NCI-H1105 treated with DMSO at 0.1 percent for 48 hours (cell line): ENCODE data around the gene NPAS2.
A peak's percentile ranks its signal among the peaks of the same experiment; 100 is the strongest.

Experiments used
- DNase-seq: peaks from one replicate; lab custom pipeline; 2025; lab: John Stamatoyannopoulos, UW

NPAS2 gene, protein sequence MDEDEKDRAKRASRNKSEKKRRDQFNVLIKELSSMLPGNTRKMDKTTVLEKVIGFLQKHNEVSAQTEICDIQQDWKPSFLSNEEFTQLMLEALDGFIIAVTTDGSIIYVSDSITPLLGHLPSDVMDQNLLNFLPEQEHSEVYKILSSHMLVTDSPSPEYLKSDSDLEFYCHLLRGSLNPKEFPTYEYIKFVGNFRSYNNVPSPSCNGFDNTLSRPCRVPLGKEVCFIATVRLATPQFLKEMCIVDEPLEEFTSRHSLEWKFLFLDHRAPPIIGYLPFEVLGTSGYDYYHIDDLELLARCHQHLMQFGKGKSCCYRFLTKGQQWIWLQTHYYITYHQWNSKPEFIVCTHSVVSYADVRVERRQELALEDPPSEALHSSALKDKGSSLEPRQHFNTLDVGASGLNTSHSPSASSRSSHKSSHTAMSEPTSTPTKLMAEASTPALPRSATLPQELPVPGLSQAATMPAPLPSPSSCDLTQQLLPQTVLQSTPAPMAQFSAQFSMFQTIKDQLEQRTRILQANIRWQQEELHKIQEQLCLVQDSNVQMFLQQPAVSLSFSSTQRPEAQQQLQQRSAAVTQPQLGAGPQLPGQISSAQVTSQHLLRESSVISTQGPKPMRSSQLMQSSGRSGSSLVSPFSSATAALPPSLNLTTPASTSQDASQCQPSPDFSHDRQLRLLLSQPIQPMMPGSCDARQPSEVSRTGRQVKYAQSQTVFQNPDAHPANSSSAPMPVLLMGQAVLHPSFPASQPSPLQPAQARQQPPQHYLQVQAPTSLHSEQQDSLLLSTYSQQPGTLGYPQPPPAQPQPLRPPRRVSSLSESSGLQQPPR

DNA sequence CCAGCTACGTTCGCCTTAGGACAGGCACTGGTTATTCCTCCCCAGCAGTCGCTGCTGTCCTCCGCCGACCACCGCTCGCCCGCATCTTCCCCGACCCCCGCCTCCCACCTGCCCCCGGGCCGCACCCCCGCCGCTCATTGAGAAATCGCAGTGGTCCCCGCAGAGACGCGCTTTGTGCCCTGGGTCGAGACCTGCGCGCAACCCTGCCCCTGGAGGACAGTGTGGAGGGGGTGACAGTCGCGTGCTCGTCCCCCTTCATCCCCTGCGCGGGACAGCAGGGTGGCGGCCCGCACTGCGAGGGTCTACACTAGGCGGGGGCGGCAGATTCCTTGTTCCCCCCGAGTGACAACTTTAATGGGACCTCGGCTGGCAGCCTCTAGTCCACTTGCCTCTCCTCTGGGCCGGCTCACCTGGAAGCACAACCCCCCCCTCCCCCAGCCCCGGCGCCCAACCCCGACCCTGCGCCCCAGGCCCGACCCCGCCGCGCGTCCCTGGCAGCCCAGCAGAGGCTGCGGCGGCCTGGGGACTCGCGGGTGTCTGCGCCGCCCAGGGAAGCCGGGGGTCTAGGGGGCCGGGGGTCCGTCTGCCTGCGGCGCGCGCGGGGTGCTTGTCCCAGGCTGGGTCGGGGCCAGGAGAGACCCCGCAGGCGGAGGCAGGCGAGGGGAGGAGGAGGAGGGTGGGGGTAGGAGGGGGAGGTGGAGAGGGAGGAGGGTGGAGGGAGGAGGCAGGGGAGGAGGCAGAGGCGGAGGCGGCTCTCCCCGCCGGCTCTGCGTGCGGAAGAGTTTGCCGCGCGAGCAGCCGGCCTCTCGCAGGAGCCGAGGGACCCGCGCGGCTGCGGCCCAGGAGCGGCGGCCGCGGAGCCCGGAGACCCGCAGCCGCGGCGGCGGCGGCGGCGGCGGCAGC, at the start of gene NPAS2:
Gene NPAS2 (plus strand): TSS at position 770 of the 903 bp plus-strand sequence. CDS start 84,616 bp downstream, outside the sequence.
- peak; percentile 19 for DNase-seq

DNA sequence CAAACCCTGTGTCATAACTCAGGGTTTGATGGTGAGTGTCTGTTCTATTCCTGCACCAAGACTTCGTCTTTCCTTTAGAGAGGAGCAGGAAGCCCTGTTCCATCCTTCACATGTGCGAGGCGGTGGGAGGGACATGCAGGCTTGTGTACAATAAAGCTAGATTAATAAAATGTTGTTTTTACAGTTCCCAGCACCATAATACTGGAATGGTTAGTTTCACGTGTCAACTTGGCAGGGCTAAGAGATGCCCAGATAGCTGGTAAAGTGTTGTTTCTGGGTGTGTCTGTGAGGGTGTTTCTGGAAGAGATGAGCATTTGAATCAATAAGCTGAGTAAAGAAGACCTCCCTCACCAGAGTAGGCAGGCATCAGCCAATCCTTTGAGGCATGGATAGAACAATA, 48.8 kb upstream of the NPAS2 start:
- no peak for DNase-seq

DNA sequence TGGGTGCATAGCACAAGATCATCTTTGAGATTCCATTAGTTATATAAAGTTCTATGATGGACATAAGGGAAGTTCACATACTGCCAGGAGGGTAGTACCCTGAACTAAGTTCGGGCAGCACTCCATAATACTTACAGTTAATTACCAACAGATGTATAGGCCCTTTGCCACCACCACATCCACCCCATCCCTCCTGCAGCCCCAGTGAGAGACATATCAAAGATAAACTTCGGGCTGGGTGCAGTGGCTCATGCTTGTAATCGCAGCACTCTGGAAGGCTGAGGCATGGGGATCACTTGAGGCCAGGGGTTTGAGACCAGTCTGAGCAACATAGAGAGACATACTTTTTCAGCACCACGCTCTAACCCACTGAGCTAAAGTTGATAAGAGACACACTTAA, 46.4 kb upstream of the NPAS2 start:
- DNase-seq: no peak

DNA sequence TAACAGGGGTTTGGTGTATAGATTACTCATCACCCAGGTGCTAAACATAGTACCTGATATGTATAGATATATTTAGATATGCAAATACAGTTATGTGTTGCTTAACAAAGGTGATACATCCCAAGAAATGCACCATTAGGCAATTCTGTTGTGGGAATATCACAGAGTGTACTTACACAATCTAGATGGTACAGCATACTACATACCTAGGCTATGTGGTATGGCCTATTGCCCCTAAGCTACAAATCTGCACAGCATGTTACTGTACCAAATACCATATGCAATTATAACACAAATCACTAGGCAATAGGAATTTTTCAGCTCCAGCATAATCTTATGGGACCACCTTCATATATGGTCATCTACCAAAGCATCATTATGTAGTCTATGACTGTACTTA, 43.5 kb upstream of the NPAS2 start:
- no peak for DNase-seq

DNA sequence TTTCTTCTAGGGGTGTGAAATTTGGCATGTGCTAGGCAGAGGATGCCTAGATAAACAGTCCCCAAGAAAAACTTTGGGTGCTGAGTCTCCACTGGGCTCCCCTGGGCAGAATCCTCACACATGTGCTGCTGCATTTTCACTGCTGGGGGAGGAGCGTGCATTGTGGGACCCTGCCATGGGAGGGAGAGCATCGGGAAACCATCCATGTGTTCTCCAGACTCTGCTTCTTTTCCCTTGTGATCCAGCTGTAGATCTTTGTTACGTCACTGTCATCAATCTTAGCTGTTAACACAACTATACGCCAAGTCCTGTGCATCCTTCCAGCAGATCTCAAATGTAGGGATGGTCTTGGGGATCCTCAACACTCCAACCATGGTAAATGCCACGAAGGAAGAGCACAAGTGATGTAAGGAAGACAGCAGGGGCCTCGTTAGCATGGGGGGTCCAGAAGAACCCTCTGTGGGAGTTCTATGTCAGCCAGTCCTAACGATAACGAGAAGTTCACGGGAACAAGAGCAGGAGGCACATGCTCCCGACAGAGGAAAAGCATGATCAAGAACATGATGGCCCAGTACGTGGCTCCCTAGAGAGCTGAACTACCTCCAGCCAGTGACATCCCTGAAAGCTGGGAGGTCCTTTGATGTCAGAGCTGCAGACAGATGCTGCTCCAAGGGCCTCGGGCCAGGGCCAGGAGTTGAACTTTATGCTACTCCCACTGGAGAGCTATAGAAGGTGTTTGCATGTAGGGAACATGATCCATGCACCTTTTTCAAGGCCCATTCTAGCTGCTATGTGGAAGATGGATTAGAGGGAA, 41.1 kb upstream of the NPAS2 start:
- no peak for DNase-seq

DNA sequence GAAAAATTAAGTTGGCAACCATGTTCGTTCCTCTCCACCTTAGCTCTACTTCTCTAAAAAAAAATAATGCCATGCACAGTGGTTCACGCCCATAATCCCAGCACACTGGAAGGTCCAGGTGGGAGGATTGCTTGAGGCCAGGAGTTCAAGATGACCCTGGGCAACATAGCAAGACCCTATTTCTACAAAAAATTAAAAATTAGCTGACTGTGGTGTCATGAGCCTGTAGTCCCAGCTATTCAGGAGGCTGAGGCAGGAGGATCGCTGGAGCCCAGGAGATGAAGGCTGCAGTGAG, 40.1 kb upstream of the NPAS2 start:
- no peak for DNase-seq

DNA sequence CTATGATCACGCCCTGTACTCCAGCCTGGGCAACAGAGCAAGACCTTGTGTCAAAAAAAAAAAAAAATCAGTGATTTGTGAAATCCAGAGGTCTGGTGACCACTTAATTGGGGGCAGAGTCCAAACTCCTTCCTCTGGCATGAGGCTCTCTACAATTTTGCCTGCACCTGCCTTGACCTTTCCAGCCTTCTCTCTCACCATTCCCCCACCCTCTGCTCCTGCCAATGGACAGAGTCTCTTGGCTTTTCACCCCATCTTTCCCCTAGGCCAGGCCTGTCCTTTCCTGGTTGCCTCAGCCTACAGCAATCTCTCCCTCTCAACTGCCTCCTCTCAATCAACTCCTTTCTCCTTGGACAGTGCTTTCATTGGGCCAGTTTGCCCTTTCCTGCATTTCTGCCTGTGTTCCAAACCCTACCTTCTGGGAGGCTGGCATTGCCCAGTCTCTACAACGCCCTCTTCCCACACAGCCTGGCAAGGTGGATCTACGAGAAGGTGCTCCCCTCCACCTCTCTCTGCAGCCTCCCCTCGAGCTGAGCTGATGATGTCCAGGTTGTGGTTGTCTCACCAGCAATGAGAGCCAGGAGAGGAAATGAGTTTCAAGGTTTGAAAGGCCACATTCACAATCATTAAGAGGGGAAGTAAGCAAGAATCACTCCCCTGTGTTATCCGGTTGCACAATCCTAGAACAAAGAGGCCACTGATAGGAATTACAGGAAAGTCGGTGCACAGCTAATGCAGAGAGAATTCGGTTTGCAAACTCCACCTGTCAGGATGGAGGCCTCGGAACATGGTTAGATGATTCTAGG, 39.5 kb upstream of the NPAS2 start:
- no peak for DNase-seq

DNA sequence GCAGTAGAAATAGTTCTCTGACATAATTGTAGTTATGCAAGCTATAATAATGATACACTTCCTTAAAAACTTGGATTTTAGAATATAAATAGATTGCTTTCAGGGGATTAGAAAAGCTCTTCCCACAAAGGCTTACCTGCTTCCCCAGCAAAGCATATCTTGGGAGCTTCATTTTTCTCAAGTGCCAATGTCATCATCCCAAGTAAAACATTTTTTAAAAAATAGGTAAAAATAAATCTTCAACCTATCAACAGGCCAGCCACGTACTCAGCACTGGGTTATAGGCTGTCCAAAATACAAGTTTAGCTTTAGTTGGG, 39.0 kb upstream of the NPAS2 start:
- DNase-seq: no peak

DNA sequence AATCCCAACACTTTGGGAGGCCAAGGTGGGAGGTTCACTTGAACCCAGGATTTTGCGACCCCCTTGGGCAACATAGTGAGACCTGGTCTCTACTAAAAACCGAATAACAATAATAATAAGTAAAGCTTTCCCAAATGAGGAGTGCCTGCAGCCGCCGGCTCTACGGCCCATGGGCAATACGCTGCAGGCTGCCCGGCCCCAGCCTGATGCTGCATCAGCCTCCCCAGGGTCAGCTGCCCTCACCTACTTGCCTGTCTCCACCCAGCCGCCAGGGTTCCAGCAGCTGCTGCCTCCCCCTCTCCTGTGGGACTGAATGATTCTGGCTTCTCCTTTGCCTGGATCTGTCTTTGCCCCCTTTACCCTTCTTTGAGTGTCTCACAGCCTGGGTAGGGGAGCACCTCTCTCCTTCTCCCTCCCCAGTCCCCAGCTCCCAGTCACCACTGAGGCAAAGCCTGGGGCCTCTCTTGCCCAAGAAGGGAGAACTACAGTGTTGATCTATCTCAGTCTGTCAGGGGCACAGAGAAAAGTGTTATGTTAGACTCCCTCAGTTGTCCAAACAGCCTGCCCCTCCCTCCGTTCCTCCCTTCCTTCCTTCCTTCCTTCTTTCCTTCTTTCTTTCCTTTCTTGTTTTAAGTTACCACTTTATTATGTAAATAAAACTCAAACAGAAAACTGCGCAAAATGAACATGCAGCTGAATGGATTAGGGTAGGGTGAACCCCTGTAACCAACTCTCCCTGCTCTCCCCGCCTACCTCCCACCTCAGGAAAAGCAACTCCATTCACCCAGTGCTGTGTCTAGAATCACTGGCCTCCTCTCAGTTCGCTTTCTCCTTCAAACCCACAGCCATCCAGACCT, 38.2 kb upstream of the NPAS2 start:
- no peak for DNase-seq

DNA sequence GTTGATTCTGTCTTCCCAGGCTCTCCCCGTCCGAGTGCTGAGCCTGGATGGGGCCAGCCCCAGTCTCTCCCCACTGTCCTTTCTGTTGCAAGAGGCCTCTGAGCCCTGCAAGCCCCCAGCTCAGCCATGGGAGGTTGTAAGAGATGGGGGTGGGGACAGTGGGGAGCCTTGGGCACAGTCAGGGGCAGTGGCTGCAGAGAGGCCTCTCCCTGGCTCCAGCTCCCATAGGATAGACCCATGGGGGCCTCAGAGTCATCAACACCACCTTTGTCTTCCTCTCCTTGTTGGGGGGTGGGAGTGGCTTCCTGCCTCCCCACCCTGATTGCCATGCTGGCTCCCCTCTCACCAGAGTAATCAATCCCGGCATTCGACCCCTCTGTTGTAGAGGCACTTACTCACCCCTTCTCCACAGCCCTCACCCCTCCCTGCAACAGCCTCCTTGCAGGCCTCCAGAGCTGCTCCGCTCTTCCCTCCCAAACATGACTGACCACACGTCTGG, 37.5 kb upstream of the NPAS2 start:
- DNase-seq: no peak

DNA sequence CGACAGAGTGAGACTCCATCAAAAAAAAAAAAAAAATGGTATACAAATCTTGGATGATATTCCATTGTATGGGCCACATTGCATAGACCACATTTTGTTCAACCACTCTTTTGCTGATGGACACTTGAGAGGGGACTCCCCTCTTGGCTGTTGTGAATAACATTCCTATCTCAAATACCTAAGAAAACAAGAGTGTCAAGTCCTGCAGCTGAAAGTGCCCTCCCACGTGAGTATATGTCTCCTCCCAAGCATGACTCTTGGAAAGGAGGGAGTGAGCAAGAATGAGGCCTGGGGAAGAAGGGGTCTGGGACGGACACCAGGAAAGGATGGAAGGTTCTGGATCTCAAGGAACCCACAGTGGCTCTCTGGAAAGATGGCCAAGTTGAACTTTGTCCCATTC, 36.0 kb upstream of the NPAS2 start:
- no peak for DNase-seq

DNA sequence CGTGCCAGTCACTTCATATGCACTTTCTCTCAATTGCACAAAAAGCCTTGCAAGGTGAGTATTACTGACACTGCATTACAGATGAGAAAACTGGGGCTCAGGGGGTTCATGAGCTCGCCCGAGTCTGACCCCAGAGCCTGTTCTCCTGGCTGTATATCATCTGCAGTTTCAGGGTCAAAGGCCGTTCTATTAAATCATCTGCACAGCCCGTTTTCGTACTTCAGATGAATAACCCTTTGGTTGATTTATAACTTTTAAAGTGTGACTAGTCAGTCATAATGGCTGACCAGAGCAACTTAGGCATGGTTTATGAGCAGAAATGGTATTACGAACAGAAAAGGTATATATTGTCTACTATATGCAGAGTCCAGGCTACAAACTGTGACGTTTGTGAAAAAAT, 35.3 kb upstream of the NPAS2 start:
- no peak for DNase-seq

DNA sequence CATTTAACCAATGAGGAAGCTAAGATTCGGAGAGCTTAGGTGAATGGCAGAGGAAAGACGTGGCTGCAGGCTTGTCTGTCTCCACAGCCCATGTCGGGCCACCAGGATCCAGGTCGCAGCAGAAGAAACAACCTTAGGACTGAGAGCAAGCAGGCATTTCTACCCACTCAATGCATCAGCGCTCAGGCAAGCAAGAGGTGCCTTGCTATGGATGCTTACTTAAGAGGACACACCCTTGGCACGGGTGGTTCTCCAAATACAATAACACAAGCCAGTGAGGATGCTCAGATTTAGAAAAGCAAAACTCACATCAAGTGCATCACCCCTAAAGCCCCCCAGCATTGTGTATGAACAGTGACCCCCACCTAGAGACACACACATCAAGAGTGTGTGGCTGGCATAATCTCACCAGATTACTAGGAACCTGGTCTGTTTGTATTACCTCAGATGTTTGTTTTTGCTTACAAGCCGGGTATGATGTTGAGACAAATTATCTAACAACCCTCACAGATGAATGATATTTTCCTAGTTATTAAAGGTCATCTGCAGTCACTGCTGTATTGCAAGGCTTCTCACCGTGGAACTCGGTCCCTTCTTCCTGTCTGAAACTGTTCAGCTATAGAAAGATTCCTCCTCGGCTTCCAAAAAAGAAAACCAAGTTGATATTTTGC, 34.2 kb upstream of the NPAS2 start:
- DNase-seq: no peak

DNA sequence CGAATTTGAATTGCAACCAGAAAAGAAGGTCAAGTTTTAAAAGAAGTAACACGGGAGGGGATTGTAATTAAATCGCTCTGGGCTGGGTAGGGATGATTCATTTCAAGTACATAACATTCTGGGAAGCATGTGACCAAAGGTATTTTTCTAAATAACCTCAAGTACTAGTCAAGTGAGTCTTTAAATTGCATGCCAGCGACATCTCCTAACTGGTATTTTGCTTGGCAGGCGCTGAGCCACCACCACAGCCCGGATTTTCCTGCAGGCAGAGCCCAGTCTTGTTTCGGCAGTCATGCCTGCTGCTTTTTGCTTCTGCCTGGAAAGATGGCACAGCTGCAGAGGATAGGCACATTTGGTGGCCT, 33.7 kb upstream of the NPAS2 start:
- DNase-seq: no peak

DNA sequence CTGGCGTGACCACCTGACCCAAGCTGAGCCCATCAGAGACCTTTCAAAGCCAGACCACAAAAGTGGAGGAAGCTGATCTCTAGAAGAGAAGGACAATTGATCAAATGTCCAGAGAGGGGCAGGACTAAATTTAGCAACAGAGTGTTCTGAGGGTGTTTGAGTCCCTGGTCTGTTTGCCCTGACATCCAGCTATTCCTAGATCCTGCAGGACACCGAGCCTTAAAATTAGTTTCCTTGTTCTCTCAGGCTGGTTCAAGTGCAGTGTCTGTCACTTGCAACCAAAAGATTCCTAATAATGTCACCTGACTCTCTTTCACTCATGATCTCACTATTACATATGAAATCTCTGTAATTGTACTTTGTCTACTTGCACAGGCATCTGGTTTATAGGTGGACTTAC, 33.0 kb upstream of the NPAS2 start:
- DNase-seq: no peak

DNA sequence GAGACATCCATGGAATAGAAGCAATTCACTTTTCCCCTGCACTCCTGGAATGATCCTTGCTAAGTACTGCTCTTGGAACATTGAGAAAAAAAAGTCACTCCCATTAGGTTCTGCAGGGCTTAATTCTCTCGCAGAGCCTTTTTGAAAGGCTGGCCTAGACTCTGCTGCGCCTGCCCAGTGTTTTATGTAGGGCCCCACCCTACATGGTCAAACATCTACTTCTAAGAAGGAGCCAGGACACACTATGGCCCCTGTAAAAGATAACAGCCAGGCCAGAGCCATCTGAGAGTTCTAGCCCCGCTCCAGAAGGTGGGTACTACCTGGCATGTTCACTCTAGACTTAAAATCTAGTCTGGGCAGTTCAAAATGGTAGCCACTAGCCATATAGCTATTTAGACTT, 30.6 kb upstream of the NPAS2 start:
- DNase-seq: no peak

DNA sequence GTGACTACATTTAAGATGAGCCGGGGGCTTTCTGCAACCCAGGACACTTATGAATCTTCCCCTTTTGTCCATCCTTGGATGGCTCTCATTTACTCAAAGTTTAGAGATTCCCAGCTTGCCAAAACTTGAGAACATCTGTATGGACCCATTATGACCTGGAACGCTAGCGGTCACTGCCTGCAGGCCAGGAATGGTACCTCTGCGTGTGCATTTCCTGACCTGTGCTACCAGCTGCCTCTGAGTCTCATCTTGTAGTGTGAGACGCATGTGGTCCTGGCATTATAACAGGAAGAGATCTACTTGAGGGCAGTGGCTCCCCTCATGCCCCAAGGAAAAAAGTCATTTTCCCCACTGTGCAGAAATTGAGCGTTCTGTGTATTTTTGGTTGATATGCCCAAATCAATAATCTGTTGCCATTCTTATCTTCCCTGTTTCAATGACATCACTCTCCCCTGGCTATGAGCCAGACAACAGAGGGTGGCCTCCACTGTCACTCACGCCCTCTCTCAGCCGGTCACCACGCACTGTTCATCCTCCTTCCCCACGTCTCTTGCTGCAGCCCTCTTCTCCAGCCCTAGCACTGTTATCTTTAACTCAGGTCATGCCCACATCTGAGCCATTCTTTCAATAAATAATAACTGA, 28.5 kb upstream of the NPAS2 start:
- no peak for DNase-seq

DNA sequence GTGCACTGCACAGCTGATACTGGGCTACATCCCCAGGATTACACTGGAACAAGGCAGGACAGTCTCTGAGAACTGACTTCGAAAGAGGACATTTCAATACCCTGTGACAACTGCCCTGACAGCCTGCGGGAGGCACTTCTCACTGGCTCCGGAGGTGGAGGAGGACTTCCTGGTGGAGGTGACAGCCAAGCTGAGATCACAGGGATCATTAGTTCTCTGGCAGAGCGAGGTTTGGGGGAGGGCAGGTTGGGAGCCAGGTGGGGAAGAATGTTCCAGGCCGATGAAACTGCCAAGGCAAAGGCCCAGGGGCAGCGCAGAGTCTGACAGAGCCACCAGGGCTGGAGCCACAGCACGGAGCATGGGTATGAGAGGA, 28.0 kb upstream of the NPAS2 start:
- no peak for DNase-seq

DNA sequence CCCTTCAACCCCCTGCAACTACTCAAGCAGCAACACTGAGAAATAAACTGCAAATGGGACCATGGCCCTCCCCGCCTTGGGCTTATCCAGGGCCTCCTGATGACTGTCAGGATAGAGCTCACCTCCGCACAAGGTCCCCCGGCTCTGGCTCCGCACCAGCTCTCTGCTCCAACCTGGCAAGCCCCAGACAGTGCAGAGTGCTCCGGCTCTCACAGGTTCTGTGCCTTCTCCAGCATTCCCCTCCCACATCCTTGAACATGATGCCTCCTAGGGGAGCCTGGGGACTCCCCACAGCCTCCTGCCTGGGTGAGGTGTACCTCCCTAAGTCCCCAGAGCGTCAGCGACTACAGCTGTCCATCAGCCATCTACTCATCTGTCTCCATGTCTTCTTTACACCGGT, 26.7 kb upstream of the NPAS2 start:
- no peak for DNase-seq
